ENCODE data around the gene GP9. TPM values are rescaled to one million over a fixed set of nuclear protein-coding genes. Genes with fewer than 3 reads are reported as not detected.

GP9 gene
- not detected in 2 replicates for total RNA-seq
- not detected for polyA plus RNA-seq (2012)

DNA sequence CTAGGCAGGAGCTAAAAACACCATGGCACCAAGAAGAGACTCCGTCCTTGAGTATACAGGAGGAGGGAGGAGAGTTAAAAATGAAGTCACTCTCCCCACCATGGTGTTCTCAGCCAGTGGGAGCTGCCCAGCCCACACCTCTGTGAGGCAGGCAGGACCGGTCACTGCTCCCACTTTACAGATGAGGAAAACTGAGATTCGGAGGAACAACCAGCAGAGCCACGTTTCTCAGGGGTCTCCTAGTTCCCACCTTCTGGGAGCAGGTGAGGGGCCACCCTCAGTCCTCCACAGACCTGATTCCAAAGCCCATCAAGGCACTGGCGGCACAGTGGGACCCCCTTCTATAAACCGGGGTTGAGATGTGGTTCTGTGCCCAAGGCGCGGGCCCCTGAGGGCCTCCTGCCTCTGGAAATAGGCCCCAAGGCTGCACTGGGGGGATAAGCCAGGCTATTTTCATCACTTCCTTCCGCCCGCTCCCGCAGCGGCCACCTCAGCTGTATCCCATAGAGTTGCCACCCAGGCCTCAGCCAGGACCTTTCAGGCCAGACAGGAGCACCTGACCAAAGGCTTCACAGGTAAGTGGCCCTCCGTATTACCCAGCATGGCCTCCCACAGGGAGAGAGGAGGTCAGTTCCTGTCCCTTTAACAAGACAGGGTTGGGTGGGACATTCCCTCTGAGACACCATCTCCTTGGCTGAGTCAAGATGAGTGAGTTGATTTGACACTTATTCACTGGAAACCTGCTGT lies at the start of gene GP9:
GP9 (plus strand) TSS at position 504 of the 747 bp plus-strand sequence. CDS start 961 bp downstream, outside the sequence.
- DNase-seq (ENCODE audit: low read depth), result no peak

DNA sequence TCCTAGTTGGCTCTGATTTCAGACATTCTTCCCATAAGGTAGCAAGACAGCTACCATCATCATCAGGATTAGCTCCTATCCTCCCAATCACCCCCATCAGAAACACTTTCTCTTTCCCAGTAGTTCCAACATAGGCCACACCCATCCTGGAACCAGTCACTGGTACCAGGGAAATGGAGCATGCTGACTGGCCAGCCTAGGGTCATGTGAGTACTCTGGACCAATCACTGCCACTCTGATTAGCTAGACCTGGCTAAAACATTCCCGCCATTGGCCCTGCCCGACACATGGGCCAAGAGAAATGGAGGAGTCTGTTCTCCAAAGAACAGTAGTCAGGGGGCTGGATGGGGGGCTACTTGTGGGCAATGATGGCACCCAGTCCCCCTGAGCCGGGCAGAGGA lies 47.1 kb upstream of the GP9 start:
- no peak for DNase-seq (ENCODE audit: low read depth)

DNA sequence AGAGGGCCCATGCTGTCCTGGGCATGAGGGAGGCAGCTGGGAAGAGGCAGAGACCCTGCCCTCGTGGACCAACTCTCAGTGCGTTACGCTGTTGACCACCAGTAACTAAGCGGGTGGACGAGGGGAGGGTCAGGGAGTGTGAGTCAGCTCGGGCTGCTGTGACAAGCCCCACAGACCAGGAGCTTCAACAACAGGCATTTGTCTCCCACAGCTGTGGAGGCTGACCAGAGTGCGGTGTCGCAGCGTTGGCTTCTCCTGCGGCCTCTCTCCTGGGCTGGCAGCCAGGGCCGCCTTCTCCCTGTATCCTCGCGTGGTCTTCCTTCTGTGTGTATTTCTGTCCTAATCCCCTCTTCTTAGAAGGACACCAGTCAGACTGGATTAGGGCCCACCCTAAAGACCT lies 46.4 kb upstream of the GP9 start:
- peak; percentile 83 for DNase-seq (ENCODE audit: low read depth)

DNA sequence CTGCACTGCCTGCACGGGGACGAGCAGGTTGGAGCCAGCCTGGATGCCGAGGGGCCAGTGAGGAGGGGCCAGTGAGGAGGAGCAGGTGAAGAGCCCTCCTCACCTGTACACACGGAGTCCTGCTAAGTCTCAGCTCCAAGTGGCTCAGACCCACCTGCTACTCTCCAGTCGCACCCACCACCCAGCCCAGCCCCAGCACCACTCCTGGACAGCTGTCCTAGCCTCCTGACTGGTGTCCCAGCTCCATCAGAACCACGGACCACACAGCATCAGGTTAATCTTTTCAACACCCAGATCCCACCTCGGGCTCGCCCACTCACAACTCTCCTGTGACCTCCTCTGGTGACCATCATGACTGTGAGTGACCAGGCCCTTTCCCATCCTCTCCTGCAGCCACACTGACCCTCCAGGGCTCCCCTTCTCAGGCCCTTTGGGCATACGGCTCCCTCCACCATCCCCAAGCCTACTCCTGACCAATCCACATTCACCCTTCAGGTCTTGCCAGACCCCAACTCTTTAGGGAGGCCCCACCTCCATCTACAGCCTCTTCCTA lies 45.7 kb upstream of the GP9 start:
- peak; percentile 54 for DNase-seq (ENCODE audit: low read depth)

DNA sequence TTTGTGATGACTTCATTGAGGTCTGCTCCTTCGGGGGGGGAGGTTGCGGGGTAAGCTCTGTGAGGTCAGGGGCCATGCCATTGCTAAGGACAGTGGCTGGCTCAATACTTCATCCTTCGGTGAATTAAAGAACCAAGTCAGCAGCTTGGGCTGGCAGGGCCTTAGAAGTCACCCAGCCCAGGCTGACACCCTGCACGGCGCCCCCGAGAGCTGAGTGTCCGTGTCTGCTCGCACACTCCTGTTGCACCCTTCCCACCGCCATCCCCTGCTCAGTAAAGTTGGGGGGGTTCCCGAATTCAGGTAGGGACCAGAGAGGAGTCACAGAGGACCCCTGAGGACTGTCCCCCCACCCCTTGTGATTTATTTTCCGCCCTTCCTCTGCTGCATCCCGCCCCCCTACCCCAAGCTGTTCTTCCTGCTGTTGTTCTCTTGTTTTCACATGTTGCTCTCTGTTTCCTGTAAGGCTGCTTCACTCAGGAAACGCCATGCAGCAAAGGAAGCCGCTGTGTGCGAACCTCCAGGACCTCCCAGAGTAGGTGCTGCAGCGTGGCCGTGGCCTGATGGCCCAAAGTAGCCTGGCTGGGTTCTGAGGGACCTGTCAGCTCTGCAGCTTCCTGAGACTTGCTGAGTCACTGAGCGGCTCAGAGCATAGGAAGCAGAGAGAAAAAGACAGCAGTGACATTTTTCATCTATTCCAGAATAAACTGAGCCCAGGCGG lies 45.0 kb upstream of the GP9 start:
- no peak for DNase-seq (ENCODE audit: low read depth)

DNA sequence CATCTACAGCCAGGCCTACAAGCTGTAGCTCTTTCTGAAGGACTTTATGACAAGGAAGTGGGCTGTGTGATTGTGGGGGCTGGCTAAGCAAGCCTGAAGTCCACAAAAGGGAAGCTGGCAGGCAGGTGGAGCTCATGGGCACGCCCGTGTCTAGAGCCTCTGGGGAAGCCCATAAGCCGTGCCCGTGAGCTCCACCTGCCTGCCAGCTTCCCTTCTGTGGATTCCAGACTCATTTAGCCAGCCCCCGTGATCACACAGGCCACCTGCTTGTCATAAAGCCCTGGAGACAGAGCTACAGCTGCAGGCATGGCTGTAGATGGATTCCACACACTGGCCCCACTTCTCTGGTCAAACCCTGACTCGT lies 44.2 kb upstream of the GP9 start:
- peak; percentile 91 for DNase-seq (ENCODE audit: low read depth)

DNA sequence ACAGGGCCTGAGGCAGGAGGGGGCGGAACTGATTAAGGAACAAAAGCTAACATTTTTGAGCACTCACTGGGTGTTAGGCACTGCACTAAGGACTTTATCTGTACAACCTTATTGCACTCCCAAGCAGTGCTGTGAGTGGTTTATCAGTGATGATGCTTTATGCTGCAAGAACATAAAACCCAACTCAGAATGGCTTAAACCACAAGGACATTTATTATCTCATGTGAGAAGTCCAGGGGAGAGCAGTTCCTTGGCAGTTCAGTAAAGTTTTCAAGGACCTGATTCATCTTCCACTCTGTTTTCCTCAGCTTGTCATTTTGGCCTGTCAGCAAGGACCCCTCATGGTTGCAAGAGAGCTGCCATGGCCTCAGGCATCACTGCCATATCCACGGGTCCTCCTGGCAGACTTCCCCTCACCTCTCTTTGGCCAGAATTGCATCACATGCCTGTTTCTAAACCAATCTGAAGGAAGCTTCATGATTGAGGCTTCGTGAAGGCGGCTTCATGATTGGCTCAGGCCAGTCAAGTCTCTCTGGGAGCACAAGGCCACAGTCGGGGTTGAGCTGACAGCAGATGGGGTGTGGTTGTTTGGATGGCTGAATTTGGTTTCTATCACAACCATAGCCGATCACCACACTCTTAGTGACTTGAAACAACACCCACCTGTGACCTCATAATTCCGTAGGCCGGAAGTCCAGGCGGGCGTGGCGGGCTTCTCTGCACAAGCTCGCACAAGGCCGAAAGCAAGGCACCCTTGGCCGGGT lies 43.7 kb upstream of the GP9 start:
- DNase-seq (ENCODE audit: low read depth), result peak; percentile 61

DNA sequence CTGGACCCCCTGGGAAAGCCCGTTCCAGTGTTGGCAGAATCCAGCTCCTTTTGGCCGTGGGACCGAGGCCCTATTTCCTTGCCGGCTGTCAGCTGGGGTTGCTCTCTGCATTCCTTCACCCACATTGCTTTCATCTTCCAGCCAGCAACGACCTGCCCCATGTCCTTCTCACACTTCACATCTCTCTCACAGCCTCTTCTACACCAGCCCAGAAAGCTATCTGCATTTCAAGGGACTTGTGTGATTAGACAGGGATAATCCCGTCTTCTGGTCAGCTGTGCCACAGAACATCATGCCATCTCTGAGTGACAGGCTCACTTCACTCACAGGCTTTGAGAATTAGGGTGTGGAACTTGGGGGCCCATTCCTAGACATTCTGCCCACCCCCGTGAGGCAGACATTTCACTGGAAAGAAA lies 43.1 kb upstream of the GP9 start:
- DNase-seq (ENCODE audit: low read depth), result peak; percentile 63

DNA sequence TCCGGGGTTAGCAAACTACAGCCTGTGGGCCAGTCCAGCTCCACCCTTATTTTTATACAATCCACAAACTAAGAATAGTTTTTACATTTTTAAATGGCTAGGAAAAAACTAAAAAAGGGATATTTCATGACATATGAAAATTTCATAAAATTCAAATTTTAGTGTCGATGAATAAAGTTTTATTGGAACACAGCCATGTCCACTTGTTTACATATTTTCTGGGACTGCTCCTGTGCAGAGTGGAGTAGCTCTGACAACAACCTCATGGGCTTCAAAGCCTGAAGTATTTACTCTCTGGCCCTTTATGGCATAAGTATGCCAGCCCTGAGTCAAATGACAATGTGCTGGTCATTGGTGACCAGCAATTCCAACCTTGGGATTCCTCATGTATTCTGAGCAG lies 42.3 kb upstream of the GP9 start:
- peak; percentile 63 for DNase-seq (ENCODE audit: low read depth)

DNA sequence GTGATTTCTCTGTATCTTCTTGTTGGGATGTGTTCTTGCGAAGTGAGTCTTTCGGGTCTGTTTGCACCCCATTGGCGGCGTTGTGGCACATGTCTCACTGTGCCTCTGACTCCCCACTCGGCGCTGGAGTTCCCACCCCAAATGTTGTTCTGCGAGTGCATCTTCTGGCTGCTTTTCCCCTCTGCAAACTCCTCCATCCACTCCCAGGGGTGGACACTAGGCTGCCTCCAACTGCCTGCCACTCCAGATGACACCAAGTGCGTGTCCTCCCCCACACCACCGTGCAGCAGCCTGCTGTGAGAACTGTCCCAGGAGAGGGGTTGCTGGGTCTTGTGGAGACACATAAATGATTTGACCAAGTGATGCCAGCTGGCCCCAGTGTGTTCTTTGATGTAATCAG lies 41.8 kb upstream of the GP9 start:
- DNase-seq (ENCODE audit: low read depth), result peak; percentile 52

DNA sequence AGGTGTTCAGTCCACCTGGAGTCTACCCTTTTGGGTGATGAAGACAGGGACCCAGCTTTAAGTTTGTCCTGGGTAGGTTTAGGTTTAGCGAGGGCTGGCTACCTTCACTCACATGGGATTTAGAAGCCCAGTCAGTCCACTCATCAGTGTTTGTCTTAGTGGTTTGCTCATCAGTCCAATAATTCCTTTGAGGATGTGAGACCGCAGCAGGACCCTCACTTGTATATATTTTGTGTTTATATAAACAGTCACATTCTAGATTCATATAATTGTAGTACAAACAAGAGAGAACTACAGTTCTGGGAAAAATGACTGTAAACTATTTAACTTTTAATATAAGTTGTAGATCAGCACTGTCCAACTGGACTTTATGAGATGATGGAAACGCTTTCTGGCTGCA lies 41.3 kb upstream of the GP9 start:
- DNase-seq (ENCODE audit: low read depth), result no peak

DNA sequence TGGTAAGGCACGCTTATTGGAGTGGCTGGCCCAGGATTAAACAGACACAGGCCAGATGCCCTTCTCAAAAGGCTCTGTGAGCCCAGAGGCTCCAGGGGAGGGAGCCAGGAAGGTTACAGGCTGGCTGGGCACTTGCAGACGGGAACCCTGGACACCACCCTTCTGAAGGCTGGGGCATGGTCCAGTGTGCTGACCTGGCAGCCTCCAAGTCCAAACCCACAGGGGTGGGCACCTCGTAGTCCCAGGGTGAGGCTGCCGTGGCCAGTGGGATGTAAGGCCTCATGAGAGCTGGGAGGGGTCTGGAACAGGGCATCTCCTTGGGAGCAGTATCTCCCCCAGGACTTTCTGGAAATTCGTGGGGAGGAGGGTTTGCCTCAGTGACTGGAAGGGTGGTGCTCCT lies 39.9 kb upstream of the GP9 start:
- DNase-seq (ENCODE audit: low read depth), result no peak

DNA sequence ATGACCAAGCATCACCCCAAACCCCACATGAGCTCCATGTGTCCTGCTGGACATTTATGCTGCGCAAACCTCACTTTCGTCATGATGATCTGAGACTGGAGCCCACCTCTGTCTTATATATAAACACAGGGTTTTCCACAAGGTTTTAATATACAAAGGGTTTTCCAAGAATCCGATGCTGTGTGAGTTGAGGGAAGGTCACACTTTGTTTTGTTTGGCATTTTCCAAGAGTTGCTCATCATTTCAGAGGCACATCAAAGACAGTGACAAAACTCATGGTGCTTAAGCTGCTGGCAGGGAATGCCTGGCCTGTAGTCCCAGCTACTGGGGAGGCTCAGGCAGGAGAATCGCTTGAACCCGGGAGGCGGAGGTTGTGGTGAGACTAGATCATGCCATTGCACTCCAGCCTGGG lies 39.4 kb upstream of the GP9 start:
- no peak for DNase-seq (ENCODE audit: low read depth)

DNA sequence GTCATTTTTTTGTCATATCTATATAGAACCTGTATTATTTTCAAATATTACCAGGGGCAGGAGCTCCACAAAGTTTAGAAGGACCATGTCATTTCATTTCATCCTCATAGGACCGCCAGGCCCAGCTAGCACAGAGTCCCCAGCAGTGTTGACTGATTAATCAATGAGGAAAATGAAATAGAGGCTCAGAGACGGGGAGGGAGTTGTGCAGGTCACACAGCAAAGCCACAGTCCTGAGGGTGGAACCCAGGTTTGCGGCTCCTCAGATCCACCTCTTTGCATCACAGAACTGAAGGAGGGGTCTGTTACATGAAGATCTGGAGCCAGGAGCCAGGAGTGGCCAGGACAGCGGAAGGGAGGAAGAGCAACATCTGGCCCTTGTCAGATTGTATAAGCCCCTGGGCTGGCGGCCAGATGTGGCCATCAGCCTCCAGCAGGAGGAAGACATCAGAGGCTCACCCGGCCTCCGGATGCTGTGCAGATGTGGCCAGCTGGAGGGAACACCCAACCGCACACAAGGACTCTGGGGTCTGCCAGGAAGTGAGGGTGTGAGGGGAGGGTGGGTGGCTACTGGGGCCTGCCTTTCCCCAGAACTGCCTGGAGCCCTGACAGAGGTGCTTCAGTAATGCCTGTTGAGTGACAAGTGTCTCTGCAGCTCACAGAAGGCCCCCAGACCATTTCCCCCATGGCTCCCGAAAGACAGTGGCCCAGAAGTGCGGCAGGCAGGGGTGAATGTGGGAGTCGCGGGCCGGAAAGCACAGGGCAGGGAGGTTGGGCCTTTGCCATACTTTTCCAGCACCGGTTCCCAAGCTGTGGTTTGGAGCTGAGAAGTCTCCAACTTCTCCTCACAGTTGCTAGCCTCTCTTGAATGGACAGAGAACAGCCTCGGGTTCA lies 38.2 kb upstream of the GP9 start:
- DNase-seq (ENCODE audit: low read depth), result peak; percentile 62

DNA sequence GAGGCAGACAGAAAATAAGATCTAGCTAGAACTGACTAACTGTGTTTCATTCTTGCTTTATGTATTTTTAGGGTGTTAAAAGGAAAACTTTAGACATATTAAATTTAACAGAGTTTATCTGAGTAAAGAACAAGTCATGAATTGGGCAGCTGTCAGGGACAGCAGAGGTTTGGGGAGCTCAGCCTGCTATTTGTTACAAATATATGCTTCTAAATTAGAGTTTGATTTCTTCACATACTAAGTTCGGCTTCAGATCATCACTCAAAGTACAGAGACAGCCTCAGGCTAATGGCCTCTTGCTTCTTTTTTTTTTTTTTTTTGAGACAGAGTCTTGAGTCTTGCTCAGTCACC lies 37.6 kb upstream of the GP9 start:
- no peak for DNase-seq (ENCODE audit: low read depth)

DNA sequence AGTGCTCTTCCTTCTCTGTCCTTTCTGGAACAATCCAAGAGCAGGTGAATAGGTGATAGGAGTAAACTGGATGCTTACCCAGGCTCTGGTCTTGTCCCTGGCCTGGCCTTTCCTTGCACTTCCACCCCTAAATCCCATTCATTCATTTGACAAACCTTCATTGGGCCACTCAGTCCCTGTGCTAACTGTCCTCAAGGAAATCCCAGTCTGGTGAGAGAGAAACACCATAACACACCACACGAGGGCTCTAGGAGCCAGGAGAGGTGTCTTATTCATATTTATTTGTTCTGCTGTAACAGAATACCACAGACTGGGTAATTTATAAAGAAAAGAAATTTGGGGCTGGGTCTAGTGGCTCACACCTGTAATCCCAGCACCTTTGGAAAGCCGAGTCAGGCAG lies 36.7 kb upstream of the GP9 start:
- DNase-seq (ENCODE audit: low read depth), result peak; percentile 54

DNA sequence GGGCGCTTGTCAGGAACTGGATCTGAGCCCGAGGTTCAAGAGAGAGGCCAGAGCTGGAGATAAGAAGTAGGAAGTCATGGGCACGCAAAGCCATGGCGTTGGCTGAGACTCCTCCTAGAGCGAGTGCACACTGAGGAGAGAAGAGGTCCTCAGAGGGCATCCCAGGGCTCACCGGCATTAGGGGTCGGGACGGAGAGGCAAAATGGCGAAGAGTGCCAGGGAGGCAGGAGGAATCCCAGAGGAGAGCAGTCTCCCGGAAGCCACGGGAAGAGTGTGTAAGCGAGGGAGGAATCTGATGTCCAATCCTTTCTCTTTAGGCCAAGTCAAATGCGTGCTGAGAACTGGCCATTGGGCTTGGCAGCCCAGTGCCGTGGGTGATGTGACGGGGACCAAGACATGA lies 35.5 kb upstream of the GP9 start:
- DNase-seq (ENCODE audit: low read depth), result no peak

DNA sequence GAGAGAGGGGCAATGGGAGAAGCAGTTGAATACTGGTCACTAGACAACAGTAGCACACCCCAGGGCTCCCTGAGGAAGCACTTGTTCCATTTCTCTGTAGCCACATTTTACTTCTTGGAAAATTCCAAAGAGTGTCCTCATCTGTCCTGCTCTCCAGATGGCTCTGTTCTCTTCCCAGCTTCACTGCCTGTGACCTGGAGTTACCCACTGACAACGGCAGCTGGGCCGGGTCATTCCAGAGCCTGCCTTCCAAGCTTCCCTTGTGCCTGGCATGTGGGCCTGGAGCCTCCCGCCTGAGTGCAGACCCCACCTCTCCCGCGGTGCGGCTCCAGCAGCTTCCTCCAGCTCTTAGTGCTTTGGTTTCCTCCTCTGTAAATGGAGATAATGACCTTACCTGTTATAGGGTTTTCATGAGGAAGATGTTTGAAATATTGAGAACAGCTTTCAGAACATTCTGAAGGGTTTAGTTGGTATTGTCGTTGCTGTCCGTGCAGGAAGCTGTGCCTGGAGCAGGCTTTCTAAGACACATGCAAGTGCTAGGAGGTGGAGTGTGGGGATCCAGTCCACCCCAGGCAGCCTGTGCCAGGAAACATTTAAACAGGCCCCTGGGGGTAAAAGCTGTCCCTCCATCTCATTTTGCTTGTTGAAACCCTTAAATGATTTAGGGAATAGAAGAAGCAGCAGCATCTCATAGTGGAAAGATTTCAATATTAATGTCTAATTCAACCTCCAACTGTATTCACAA lies 34.7 kb upstream of the GP9 start:
- DNase-seq (ENCODE audit: low read depth), result peak; percentile 92

DNA sequence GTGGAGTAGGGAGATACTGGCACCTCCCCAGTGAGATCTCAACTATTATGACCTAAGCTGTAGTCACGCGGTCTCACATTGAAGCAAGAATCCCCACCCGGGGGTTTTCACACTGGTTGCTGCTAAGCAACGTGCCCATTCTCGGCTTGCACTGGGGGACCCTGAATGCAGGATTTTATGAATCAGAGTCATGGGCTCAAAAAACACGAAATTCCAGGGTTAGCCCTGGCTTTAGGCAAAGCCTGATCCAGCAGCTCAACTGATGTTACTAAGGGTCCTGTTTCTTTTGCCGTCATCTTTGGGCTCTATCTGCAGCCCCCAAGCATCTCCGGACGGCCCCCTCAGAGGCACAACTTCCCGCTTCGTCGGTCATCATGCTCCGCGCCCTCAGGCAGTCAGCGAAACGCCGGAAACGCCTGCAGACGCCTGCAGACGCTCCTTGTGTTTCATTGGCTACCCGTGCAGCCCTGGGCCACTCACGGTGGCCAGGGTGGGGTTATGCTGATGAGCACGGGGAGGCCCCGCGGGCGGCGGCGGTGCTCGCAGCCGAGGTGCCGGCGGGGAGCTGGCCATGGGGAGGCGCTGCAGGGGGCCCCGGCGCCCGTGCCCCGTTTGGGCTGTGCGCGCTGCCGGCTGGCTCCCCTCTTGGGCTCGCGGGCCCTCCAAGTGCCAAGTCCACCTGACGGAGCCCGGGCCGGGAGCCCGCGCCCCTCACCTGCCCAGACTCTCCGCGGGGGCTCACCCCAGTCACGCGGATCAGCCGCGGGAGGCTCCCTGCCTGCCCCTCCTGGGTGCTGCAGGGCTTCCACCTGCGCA lies 33.6 kb upstream of the GP9 start:
- peak; percentile 79 for DNase-seq (ENCODE audit: low read depth)
